CD4-positive, alpha-beta T cell treated with Interferon gamma for 1 hour (primary cell): Measurements from ENCODE around the gene IGFBP5.

Experiments used
- DNase-seq: peaks from one replicate; pipeline ENCODE4 v3.0.0-alpha.2; 2020

IGFBP5 gene

GRCh38 chr2:216695401-216695821, at the start of gene IGFBP5:
IGFBP5 (minus strand) TSS chr2:216695549; CDS start chr2:216694775, 774 bp downstream.
- no peak for DNase-seq

GRCh38 chr2:216743781-216744180, 48.4 kb upstream of the IGFBP5 start:
- DNase-seq: no peak

- no peak for DNase-seq
Observed at GRCh38 chr2:216742411-216742810, 47.1 kb upstream of the IGFBP5 start.

- no peak for DNase-seq
Observed at GRCh38 chr2:216741223-216741593, 45.9 kb upstream of the IGFBP5 start.

- DNase-seq: no peak
Observed at GRCh38 chr2:216740557-216741222, 45.3 kb upstream of the IGFBP5 start.

- DNase-seq: no peak
Observed at GRCh38 chr2:216739035-216739434, 43.7 kb upstream of the IGFBP5 start.

GRCh38 chr2:216737676-216738075, 42.3 kb upstream of the IGFBP5 start:
- no peak for DNase-seq

- no peak for DNase-seq
Observed at GRCh38 chr2:216736326-216736725, 41.0 kb upstream of the IGFBP5 start.

GRCh38 chr2:216735668-216736067, 40.3 kb upstream of the IGFBP5 start:
- no peak for DNase-seq

GRCh38 chr2:216735086-216735485, 39.7 kb upstream of the IGFBP5 start:
- DNase-seq: no peak

GRCh38 chr2:216733046-216733445, 37.7 kb upstream of the IGFBP5 start:
- DNase-seq: no peak

- DNase-seq: no peak
Observed at GRCh38 chr2:216732334-216732733, 37.0 kb upstream of the IGFBP5 start.

- DNase-seq: no peak
Observed at GRCh38 chr2:216731465-216731864, 36.1 kb upstream of the IGFBP5 start.

GRCh38 chr2:216730871-216731270, 35.5 kb upstream of the IGFBP5 start:
- DNase-seq: no peak

GRCh38 chr2:216727346-216728122, 32.2 kb upstream of the IGFBP5 start:
- no peak for DNase-seq

- DNase-seq: no peak
Observed at GRCh38 chr2:216724190-216724589, 28.8 kb upstream of the IGFBP5 start.

- no peak for DNase-seq
Observed at GRCh38 chr2:216721141-216721540, 25.8 kb upstream of the IGFBP5 start.

GRCh38 chr2:216720722-216721121, 25.4 kb upstream of the IGFBP5 start:
- DNase-seq: no peak

GRCh38 chr2:216717907-216718615, 22.7 kb upstream of the IGFBP5 start:
- DNase-seq: no peak

GRCh38 chr2:216717491-216717901, 22.1 kb upstream of the IGFBP5 start:
- no peak for DNase-seq

- no peak for DNase-seq
Observed at GRCh38 chr2:216716109-216716508, 20.8 kb upstream of the IGFBP5 start.

GRCh38 chr2:216715402-216715974, 20.1 kb upstream of the IGFBP5 start:
- no peak for DNase-seq

GRCh38 chr2:216714376-216714775, 19.0 kb upstream of the IGFBP5 start:
- no peak for DNase-seq
